Measurements from ENCODE around the gene LRRC70.
"Not testable (repeated sequence)": the region's sequence is repeated elsewhere in the genome, so short reads cannot be mapped to it uniquely, and the experiment has no call there.

The LRRC70 gene

GRCh38 chr5:62608529-62609511 lies 30.2 kb downstream of the LRRC70 start:
- Mint-ChIP-seq H3K4me1 (peaks cover 13% of the 10 kb centered on the region), H3K9me3 (no peaks in the 10 kb centered on the region), H3K27ac (no peak overlapping the region), H3K36me3 (no peaks in the 10 kb centered on the region), H3K4me3 (no peak overlapping the region)
- DNase-seq (ENCODE audit: low spot score in 2 of 2) (no peak), ATAC-seq (no peak)

- no peaks in the 10 kb centered on the region for H3K4me1 Mint-ChIP-seq
- H3K9me3 Mint-ChIP-seq, result no peaks in the 10 kb centered on the region
- H3K4me3 Mint-ChIP-seq, result no peak overlapping the region
- ATAC-seq (no peak), DNase-seq (ENCODE audit: low spot score in 2 of 2) (no peak)
- no peak overlapping the region for H3K27ac Mint-ChIP-seq
- H3K36me3 Mint-ChIP-seq, result no peaks in the 10 kb centered on the region
Measured at GRCh38 chr5:62614355-62614754, 35.7 kb downstream of the LRRC70 start.

GRCh38 chr5:62616615-62617277 lies 38.1 kb downstream of the LRRC70 start:
- Mint-ChIP-seq H3K27ac (no peak overlapping the region), H3K4me3 (no peak overlapping the region), H3K4me1 (no peaks in the 10 kb centered on the region), H3K9me3 (no peaks in the 10 kb centered on the region), H3K36me3 (no peaks in the 10 kb centered on the region)
- no peak for ATAC-seq
- DNase-seq (ENCODE audit: low spot score in 2 of 2), result no peak

GRCh38 chr5:62617943-62618342 lies 39.3 kb downstream of the LRRC70 start:
- Mint-ChIP-seq H3K27ac (no peak overlapping the region), H3K36me3 (no peaks in the 10 kb centered on the region), H3K9me3 (no peaks in the 10 kb centered on the region), H3K4me1 (no peaks in the 10 kb centered on the region), H3K4me3 (no peak overlapping the region)
- no peak for DNase-seq (ENCODE audit: low spot score in 2 of 2)
- no peak for ATAC-seq

GRCh38 chr5:62620761-62621160 lies 42.1 kb downstream of the LRRC70 start:
- no peak overlapping the region for H3K27ac Mint-ChIP-seq
- no peak overlapping the region for H3K4me3 Mint-ChIP-seq

GRCh38 chr5:62621280-62621679 lies 42.7 kb downstream of the LRRC70 start:
- Mint-ChIP-seq H3K27ac (no peak overlapping the region), H3K4me1 (no peaks in the 10 kb centered on the region), H3K9me3 (no peaks in the 10 kb centered on the region), H3K36me3 (peaks cover 6% of the 10 kb centered on the region), H3K4me3 (no peak overlapping the region)
- DNase-seq (ENCODE audit: low spot score in 2 of 2) (no peak), ATAC-seq (no peak)

More at GRCh38 chr5:62620761-62621160, 42.1 kb downstream of the LRRC70 start:
- H3K9me3 Mint-ChIP-seq, result no peaks in the 10 kb centered on the region
- no peaks in the 10 kb centered on the region for H3K4me1 Mint-ChIP-seq
- no peak for DNase-seq (ENCODE audit: low spot score in 2 of 2)
- ATAC-seq, result no peak
- peaks cover 6% of the 10 kb centered on the region for H3K36me3 Mint-ChIP-seq

GRCh38 chr5:62623271-62623670 lies 44.7 kb downstream of the LRRC70 start:
- ATAC-seq, result no peak
- Mint-ChIP-seq H3K4me1 (no peaks in the 10 kb centered on the region), H3K27ac (no peak overlapping the region), H3K9me3 (no peaks in the 10 kb centered on the region), H3K4me3 (no peak overlapping the region), H3K36me3 (peaks cover 12% of the 10 kb centered on the region)
- no peak for DNase-seq (ENCODE audit: low spot score in 2 of 2)

GRCh38 chr5:62624436-62624835 lies 45.8 kb downstream of the LRRC70 start:
- not testable (repeated sequence) for ATAC-seq; H3K27ac Mint-ChIP-seq; H3K9me3 Mint-ChIP-seq; H3K4me3 Mint-ChIP-seq; H3K4me1 Mint-ChIP-seq; DNase-seq (ENCODE audit: low spot score in 2 of 2)
- peaks cover 23% of the 10 kb centered on the region for H3K36me3 Mint-ChIP-seq

GRCh38 chr5:62626534-62626933 lies 47.9 kb downstream of the LRRC70 start:
- Mint-ChIP-seq H3K4me3 (no peak overlapping the region), H3K4me1 (no peaks in the 10 kb centered on the region), H3K9me3 (no peaks in the 10 kb centered on the region), H3K27ac (no peak overlapping the region), H3K36me3 (peaks cover 34% of the 10 kb centered on the region)
- no peak for DNase-seq (ENCODE audit: low spot score in 2 of 2)
- no peak for ATAC-seq

- Mint-ChIP-seq H3K36me3 (peaks cover 34% of the 10 kb centered on the region), H3K4me3 (no peak overlapping the region), H3K4me1 (no peaks in the 10 kb centered on the region), H3K27ac (no peak overlapping the region), H3K9me3 (no peaks in the 10 kb centered on the region)
- ATAC-seq (no peak), DNase-seq (ENCODE audit: low spot score in 2 of 2) (no peak)
Measured at GRCh38 chr5:62627121-62627520, 48.5 kb downstream of the LRRC70 start.

GRCh38 chr5:62627901-62628300 lies 49.3 kb downstream of the LRRC70 start:
- DNase-seq (ENCODE audit: low spot score in 2 of 2) (peak in 1 of 2 donors; percentile 29), ATAC-seq (no peak)
- H3K4me1 Mint-ChIP-seq, result no peaks in the 10 kb centered on the region
- H3K36me3 Mint-ChIP-seq, result peaks cover 34% of the 10 kb centered on the region
- H3K27ac Mint-ChIP-seq, result no peak overlapping the region
- H3K4me3 Mint-ChIP-seq, result no peak overlapping the region
- no peaks in the 10 kb centered on the region for H3K9me3 Mint-ChIP-seq

Data from stimulated activated effector memory CD8-positive, alpha-beta T cell treated with anti-CD3 and anti-CD28 coated beads, Interleukin-12 subunit alpha, Interleukin-12 subunit beta, amount 100 ng/mL, for 72 hours (primary cell).